Retinal pigment epithelial cell (primary cell): ENCODE data around the gene MAP7D1.

Experiments used
- DNase-seq: peaks from one replicate; pipeline ENCODE4 v3.0.0-alpha.2; 2010; ENCODE audit warnings: low read depth
- H3K4me3 ChIP-seq: 2 replicates; pipeline ENCODE4 v1.5.1; 2011; ENCODE audit warnings: mild to moderate bottlenecking, low read length, control low read depth, moderate library complexity
- CTCF ChIP-seq: conservative IDR thresholded peaks from 2 replicates; pipeline ENCODE4 v1.5.1; 2011; ENCODE audit warnings: low read depth, low read length, control low read depth, inconsistent platforms

MAP7D1 gene

GRCh38 chr1:36203554-36204346 lies 47.8 kb downstream of the MAP7D1 start:
- DNase-seq, result peak; percentile 47
- no peak for TF ChIP-seq CTCF
- H3K4me3 ChIP-seq, result no peak overlapping the region

GRCh38 chr1:36204347-36204909 lies 48.5 kb downstream of the MAP7D1 start:
- no peak overlapping the region for H3K4me3 ChIP-seq
- DNase-seq, result no peak
- no peak for TF ChIP-seq CTCF

- H3K4me3 ChIP-seq, result no peak overlapping the region
- no peak for TF ChIP-seq CTCF
- no peak for DNase-seq
Observed at GRCh38 chr1:36206323-36206858, 50.4 kb downstream of the MAP7D1 start.

GRCh38 chr1:36207339-36207738 lies 51.4 kb downstream of the MAP7D1 start:
- no peak overlapping the region for H3K4me3 ChIP-seq
- TF ChIP-seq CTCF, result no peak
- DNase-seq, result no peak

GRCh38 chr1:36208978-36209703 lies 53.2 kb downstream of the MAP7D1 start:
- no peak for TF ChIP-seq CTCF
- no peak for DNase-seq
- no peak overlapping the region for H3K4me3 ChIP-seq

- no peak for DNase-seq
- no peak overlapping the region for H3K4me3 ChIP-seq
- TF ChIP-seq CTCF, result no peak
Observed at GRCh38 chr1:36211307-36211706, 55.3 kb downstream of the MAP7D1 start.
